ENCODE results near the gene PSMB10. TPM values are rescaled to one million over a fixed set of nuclear protein-coding genes. Genes with fewer than 3 reads are reported as not detected.
A peak's percentile ranks its signal among the peaks of the same experiment; 100 is the strongest.
"Not testable (repeated sequence)": the region's sequence is repeated elsewhere in the genome, so short reads cannot be mapped to it uniquely, and the experiment has no call there.

PSMB10 gene
- total RNA-seq, 1 donor from 2014 or later = 59.0 TPM

DNA sequence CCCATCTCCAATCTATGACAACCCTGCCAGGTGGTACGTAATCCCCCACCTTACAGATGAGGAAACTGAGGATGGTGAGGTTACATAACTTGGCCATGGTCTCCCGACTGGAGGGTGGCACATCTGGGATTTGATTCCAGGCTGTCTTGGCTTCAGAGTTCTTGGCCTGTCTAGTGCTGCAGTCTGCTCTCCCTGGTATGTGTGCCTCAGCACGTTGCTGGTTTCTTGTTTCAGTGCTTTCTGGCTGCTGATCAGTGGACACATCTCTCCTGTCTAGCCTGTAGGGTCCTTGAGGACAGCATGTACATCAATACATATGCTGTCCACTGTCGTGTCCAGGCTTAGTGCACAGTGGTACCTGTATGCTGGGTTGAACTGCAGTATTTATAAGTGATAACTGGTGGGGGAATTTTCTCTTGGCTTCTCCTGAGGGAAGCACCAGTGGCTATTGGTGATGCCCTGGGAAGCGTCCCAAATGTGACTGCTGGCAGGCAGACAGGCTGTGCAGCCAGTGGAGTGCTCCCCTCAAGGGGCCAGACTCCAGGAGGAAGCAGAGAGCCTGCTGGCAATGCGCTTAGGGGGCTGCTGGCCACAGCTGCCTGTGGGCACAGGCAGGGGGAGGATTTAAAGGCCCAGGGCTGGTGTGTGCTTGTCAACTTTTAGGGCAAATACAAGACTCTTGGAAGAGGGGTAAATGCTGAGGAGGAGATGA is 19.4 kb downstream of the PSMB10 start:
- no peaks in the 10 kb centered on the region for H3K9me3 Mint-ChIP-seq (ENCODE audit: unreplicated experiment)
- H3K27me3 Mint-ChIP-seq (ENCODE audit: unreplicated experiment) = no peaks in the 10 kb centered on the region
- H3K4me1 Mint-ChIP-seq (ENCODE audit: unreplicated experiment) = peaks cover 21% of the 10 kb centered on the region
- H3K36me3 Mint-ChIP-seq (ENCODE audit: unreplicated experiment) = peaks cover 2% of the 10 kb centered on the region
- DNase-seq (ENCODE audit: extremely low spot score, unreplicated experiment) = no peak
- TF ChIP-seq, protein P1, sequence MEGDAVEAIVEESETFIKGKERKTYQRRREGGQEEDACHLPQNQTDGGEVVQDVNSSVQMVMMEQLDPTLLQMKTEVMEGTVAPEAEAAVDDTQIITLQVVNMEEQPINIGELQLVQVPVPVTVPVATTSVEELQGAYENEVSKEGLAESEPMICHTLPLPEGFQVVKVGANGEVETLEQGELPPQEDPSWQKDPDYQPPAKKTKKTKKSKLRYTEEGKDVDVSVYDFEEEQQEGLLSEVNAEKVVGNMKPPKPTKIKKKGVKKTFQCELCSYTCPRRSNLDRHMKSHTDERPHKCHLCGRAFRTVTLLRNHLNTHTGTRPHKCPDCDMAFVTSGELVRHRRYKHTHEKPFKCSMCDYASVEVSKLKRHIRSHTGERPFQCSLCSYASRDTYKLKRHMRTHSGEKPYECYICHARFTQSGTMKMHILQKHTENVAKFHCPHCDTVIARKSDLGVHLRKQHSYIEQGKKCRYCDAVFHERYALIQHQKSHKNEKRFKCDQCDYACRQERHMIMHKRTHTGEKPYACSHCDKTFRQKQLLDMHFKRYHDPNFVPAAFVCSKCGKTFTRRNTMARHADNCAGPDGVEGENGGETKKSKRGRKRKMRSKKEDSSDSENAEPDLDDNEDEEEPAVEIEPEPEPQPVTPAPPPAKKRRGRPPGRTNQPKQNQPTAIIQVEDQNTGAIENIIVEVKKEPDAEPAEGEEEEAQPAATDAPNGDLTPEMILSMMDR (IDR thresholded peaks at IDR 0.05) = no peak
- no peak overlapping the region for H3K4me3 Mint-ChIP-seq (ENCODE audit: unreplicated experiment)
- peak overlapping the region; percentile 86 for H3K27ac Mint-ChIP-seq (ENCODE audit: unreplicated experiment)

DNA sequence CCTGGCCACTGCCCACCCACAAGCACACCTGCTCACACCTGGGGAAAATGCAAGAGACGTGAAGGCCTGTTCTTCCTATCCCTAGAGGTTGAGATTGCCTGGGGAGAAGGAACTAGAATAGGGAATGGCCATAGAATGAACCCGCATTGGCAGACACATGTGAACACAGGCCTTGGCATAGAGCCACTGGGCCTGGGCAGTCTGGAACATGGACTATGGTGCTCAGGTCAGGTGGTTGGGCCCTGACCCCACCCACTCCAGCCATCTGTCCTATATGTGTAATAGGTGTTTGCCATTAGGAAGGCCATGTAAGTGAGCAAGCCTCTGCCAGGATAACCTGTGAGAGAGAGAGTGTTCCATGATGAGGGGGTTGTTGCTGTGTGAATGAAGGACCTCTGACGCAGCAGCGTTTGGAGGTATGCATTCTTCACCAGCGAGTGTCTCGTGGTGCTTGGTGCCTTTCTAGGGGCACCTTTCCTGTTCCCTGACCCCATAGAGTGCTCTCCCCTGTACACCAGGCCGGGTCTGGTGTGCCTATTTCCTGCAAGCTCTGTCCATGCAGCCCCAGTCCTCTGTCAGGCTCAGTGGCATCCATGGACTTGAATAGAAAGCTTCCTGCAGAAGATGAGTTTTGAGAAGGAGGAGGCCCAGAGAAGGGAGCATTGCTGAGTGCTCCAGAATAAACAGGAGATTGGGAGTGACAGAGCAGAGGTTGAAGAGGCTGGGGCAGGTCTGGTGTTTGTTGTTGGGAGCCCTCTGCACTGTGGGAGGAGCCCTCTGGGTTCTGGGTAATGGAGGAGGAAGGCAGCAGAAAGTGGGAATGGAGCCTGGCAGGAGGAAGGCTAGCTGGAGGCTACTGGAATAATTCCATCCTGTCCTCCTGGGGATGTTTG is 20.6 kb downstream of the PSMB10 start:
- no peak for DNase-seq (ENCODE audit: extremely low spot score, unreplicated experiment)
- H3K27me3 Mint-ChIP-seq (ENCODE audit: unreplicated experiment) = no peaks in the 10 kb centered on the region
- H3K4me1 Mint-ChIP-seq (ENCODE audit: unreplicated experiment) = peaks cover 21% of the 10 kb centered on the region
- peak overlapping the region; percentile 51 for H3K27ac Mint-ChIP-seq (ENCODE audit: unreplicated experiment)
- H3K4me3 Mint-ChIP-seq (ENCODE audit: unreplicated experiment) = no peak overlapping the region
- no peaks in the 10 kb centered on the region for H3K9me3 Mint-ChIP-seq (ENCODE audit: unreplicated experiment)
- TF ChIP-seq, protein P1 (IDR thresholded peaks at IDR 0.05) = no peak
- peaks cover 2% of the 10 kb centered on the region for H3K36me3 Mint-ChIP-seq (ENCODE audit: unreplicated experiment)

DNA sequence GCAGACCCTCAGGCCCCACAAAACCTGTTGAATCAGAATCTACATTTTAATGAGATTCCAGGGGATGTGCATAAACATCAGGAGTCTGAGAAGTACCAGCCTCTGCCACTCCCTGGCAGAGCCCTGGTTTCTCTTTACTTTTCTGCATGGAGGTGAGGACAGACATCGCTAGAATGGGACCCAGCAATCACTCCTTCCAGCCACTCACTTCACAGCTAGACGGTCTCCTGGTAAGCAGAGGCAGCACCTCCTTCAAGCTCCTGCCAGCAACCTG is 21.2 kb downstream of the PSMB10 start:
- not testable (repeated sequence) for H3K27ac Mint-ChIP-seq (ENCODE audit: unreplicated experiment); DNase-seq (ENCODE audit: extremely low spot score, unreplicated experiment); H3K27me3 Mint-ChIP-seq (ENCODE audit: unreplicated experiment); H3K9me3 Mint-ChIP-seq (ENCODE audit: unreplicated experiment); H3K4me3 Mint-ChIP-seq (ENCODE audit: unreplicated experiment); H3K36me3 Mint-ChIP-seq (ENCODE audit: unreplicated experiment)
- peaks cover 21% of the 10 kb centered on the region for H3K4me1 Mint-ChIP-seq (ENCODE audit: unreplicated experiment)

DNA sequence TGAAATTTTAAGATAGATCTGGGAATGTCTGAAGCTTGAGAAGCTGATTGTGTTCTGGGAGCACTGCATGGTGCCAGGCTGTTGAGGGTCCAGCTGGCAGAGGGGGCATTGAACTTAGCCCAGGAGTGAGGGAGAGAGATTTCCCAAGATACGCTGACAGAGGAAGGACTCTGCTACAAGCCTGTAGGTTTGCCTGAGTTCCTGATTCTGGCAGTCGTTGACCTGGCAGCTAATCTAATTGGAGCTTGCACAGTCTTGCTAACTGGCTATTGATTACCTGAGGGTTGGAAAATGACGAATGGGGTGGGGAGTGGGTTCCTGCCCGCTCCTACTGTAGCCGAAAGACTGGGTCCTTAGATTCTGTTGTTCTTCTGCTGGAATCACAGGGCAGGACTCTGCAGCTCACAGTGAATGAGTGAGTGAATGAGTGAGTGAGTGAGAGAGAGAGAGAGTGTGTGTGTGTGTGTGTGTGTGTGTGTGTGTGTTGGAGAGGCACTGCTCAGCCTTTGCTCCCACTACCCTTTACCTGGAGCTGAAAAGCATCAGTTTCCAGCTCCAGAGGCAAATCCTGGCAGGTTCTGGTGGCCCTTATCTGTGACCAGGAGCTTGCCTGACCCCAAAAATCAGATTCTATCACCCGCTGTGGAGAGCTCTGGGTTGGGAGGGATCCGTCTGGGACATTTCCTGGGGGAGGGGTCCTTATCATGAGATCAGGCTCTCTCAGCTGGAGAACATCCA is 21.7 kb downstream of the PSMB10 start:
- no peak for DNase-seq (ENCODE audit: extremely low spot score, unreplicated experiment)
- Mint-ChIP-seq H3K27ac (ENCODE audit: unreplicated experiment) (no peak overlapping the region), H3K4me3 (ENCODE audit: unreplicated experiment) (no peak overlapping the region), H3K4me1 (ENCODE audit: unreplicated experiment) (peaks cover 25% of the 10 kb centered on the region), H3K27me3 (ENCODE audit: unreplicated experiment) (no peaks in the 10 kb centered on the region), H3K9me3 (ENCODE audit: unreplicated experiment) (no peaks in the 10 kb centered on the region), H3K36me3 (ENCODE audit: unreplicated experiment) (peaks cover 5% of the 10 kb centered on the region)
- TF ChIP-seq, protein P1 (IDR thresholded peaks at IDR 0.05) = no peak

DNA sequence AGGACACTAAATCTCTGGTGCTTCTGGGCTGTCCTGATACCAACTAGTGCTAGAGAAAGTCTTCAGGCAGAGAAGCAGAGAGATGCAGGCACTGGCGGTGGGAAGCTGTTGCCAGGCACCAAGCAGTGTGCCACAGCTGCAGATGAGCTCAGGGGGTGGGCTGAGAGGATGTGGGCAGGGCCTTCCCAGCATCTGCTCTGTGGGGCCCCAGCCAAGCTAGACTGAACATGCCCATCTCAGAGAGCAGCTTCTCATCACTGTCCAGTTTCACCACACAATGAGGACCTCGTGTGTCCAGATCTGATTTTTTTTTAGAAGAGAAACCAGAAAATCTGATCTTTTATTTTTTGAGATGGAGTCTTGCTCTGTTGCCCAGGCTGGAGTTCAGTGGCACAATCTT is 26.5 kb downstream of the PSMB10 start:
- peak overlapping the region; percentile 66 for H3K27ac Mint-ChIP-seq (ENCODE audit: unreplicated experiment)
- no peaks in the 10 kb centered on the region for H3K27me3 Mint-ChIP-seq (ENCODE audit: unreplicated experiment)
- H3K4me3 Mint-ChIP-seq (ENCODE audit: unreplicated experiment) = no peak overlapping the region
- TF ChIP-seq, protein P1 (IDR thresholded peaks at IDR 0.05) = no peak
- DNase-seq (ENCODE audit: extremely low spot score, unreplicated experiment) = no peak
- peaks cover 12% of the 10 kb centered on the region for H3K36me3 Mint-ChIP-seq (ENCODE audit: unreplicated experiment)
- H3K4me1 Mint-ChIP-seq (ENCODE audit: unreplicated experiment) = peaks cover 7% of the 10 kb centered on the region
- H3K9me3 Mint-ChIP-seq (ENCODE audit: unreplicated experiment) = no peaks in the 10 kb centered on the region

Data from osteocyte (in vitro differentiated cells).